RCC 7860 (cell line): ENCODE data around the gene DCK.
"Not testable (repeated sequence)": the region's sequence is repeated elsewhere in the genome, so short reads cannot be mapped to it uniquely, and the experiment has no call there.

Experiments
- DNase-seq: peaks from one replicate; pipeline ENCODE4 v3.0.0-alpha.2; 2015; ENCODE audit warnings: low spot score
- FAIRE-seq: peaks from 2 replicates; lab custom pipeline; 2012; peaks lifted over from hg19 to GRCh38; lab: Jason Lieb, UNC

The DCK gene

GRCh38 chr4:70997546-70997945 is 4.1 kb downstream of the DCK start:
- DNase-seq: no peak

GRCh38 chr4:70999639-71000038 is 6.2 kb downstream of the DCK start:
- FAIRE-seq, DNase-seq: not testable (repeated sequence)

More at GRCh38 chr4:70997546-70997945, 4.1 kb downstream of the DCK start:
- FAIRE-seq: no peak

- FAIRE-seq, DNase-seq: not testable (repeated sequence)
Measured at GRCh38 chr4:71001363-71001762, 7.9 kb downstream of the DCK start.

- FAIRE-seq: no peak
- DNase-seq: no peak
Measured at GRCh38 chr4:71004281-71004851, 10.9 kb downstream of the DCK start.

- not testable (repeated sequence) for FAIRE-seq, DNase-seq
Measured at GRCh38 chr4:71005025-71005424, 11.6 kb downstream of the DCK start.

- DNase-seq (no peak), FAIRE-seq (no peak)
Measured at GRCh38 chr4:71006203-71006907, 12.9 kb downstream of the DCK start.

GRCh38 chr4:71008196-71008595 is 14.7 kb downstream of the DCK start:
- DNase-seq: no peak
- no peak for FAIRE-seq

GRCh38 chr4:71009086-71009485 is 15.6 kb downstream of the DCK start:
- FAIRE-seq (no peak), DNase-seq (no peak)

GRCh38 chr4:71009890-71010588 is 16.6 kb downstream of the DCK start:
- no peak for DNase-seq
- no peak for FAIRE-seq

- DNase-seq (no peak), FAIRE-seq (no peak)
Measured at GRCh38 chr4:71011451-71011850, 18.0 kb downstream of the DCK start.

- not testable (repeated sequence) for FAIRE-seq, DNase-seq
Measured at GRCh38 chr4:71017391-71017790, 23.9 kb downstream of the DCK start.

- no peak for DNase-seq
- FAIRE-seq: no peak
Measured at GRCh38 chr4:71020611-71021010, 27.2 kb downstream of the DCK start.

- FAIRE-seq (no peak), DNase-seq (no peak)
Measured at GRCh38 chr4:71025654-71026053, 32.2 kb downstream of the DCK start.

- DNase-seq (peak; percentile 61), FAIRE-seq (peak; percentile 90)
Measured at GRCh38 chr4:71026086-71026485, 32.6 kb downstream of the DCK start.

GRCh38 chr4:71027611-71028010 is 34.2 kb downstream of the DCK start:
- DNase-seq (no peak), FAIRE-seq (peak; percentile 30)

- peak; percentile 47 for FAIRE-seq
- no peak for DNase-seq
Measured at GRCh38 chr4:71029504-71029903, 36.1 kb downstream of the DCK start.

- peak; percentile 79 for FAIRE-seq
Measured at GRCh38 chr4:71032106-71032505, 38.7 kb downstream of the DCK start.

GRCh38 chr4:71045256-71045655 is 51.8 kb downstream of the DCK start:
- no peak for DNase-seq
- no peak for FAIRE-seq

More at GRCh38 chr4:71032106-71032505, 38.7 kb downstream of the DCK start:
- DNase-seq: peak; percentile 76

- DNase-seq: no peak
- FAIRE-seq: no peak
Measured at GRCh38 chr4:71049395-71049794, 55.9 kb downstream of the DCK start.

GRCh38 chr4:71050809-71051208 is 57.4 kb downstream of the DCK start:
- no peak for DNase-seq

GRCh38 chr4:71052034-71052433 is 58.6 kb downstream of the DCK start:
- no peak for FAIRE-seq
- DNase-seq: no peak

More at GRCh38 chr4:71050809-71051208, 57.4 kb downstream of the DCK start:
- peak; percentile 14 for FAIRE-seq

GRCh38 chr4:71052716-71053115 is 59.3 kb downstream of the DCK start:
- FAIRE-seq: no peak
- no peak for DNase-seq
